ENCODE measurements around the gene FAM222A. TPM values are rescaled to one million over a fixed set of nuclear protein-coding genes. Genes with fewer than 3 reads are reported as not detected.

FAM222A gene
- total RNA-seq, 1 experiment from 2014 or later: 3.1 TPM

DNA sequence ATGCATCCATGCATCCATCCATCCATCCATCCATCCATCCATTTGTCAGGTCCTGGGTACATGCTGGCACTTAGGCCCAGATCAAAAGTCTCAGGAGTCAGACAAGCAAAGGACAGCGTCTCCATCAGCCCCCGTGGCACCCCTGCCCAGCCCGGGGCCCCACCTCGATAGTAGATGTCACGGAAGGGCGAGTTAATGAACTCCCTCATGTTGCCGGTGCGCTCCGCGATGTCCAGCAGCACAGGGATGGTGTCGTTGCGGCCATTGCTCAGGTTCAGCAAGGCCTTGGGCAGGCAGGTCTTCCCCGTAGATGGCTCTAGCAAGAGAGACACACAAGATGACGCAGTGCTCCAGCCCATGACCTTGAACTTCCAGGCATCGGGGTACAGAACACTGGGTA, 89.2 kb downstream of the FAM222A start:
- Histone ChIP-seq H4K20me1 (ENCODE audit: insufficient read depth) (no peaks in the 10 kb centered on the region), H3K4me2 (no peak overlapping the region), H3K4me1 (replicated peaks; ENCODE audit: insufficient read depth) (no peaks in the 10 kb centered on the region), H3K4me3 (no peak overlapping the region), H3K36me3 (ENCODE audit: low read depth) (no peaks in the 10 kb centered on the region), H2AFZ (no peak overlapping the region), H3K27ac (no peak overlapping the region), H3K9me3 (ENCODE audit: insufficient read depth, low read depth) (no peaks in the 10 kb centered on the region), H3F3A (ENCODE audit: insufficient read depth, low read depth) (no peaks in the 10 kb centered on the region), H3K79me2 (ENCODE audit: low read depth) (no peaks in the 10 kb centered on the region), H3K9me2 (ENCODE audit: insufficient read depth) (no peaks in the 10 kb centered on the region), H3K27me3 (ENCODE audit: insufficient read depth, low read depth) (no peaks in the 10 kb centered on the region)
- POLR2A ChIA-PET (ENCODE audit: unreplicated experiment): no interaction called here
- TF ChIP-seq, protein P1, sequence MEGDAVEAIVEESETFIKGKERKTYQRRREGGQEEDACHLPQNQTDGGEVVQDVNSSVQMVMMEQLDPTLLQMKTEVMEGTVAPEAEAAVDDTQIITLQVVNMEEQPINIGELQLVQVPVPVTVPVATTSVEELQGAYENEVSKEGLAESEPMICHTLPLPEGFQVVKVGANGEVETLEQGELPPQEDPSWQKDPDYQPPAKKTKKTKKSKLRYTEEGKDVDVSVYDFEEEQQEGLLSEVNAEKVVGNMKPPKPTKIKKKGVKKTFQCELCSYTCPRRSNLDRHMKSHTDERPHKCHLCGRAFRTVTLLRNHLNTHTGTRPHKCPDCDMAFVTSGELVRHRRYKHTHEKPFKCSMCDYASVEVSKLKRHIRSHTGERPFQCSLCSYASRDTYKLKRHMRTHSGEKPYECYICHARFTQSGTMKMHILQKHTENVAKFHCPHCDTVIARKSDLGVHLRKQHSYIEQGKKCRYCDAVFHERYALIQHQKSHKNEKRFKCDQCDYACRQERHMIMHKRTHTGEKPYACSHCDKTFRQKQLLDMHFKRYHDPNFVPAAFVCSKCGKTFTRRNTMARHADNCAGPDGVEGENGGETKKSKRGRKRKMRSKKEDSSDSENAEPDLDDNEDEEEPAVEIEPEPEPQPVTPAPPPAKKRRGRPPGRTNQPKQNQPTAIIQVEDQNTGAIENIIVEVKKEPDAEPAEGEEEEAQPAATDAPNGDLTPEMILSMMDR (conservative IDR thresholded peaks at IDR 0.05): no peak
- no peak for TF ChIP-seq EZH2 (IDR thresholded peaks at IDR 0.05; ENCODE audit: low read depth)
- BruUV-seq (replicated peaks): no TSS peak
- CTCF ChIA-PET: no interaction called here
- intact Hi-C loops (cut with micrococcal nuclease; ENCODE audit: unreplicated experiment): no loop called here
- DNase-seq: no peak

DNA sequence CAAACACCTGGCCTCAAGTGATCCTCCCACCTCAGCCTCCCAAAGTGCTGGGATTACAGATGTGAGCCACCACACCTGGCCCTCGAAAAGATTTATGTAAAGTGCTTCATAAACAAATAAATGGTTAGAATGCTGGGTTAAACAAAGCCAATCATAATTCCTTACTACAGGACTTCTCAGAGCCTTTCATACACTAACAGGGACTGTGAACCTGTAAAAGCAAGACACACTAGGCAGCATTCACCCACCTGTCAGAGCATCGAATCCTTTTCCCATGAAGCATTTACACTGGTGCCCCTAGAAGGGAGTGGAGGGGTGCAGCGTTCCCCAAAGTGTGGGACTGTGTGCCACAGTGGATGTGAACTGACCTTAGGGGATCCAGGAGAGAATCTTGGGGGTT, 90.1 kb downstream of the FAM222A start:
- H3K27ac ChIP-seq: no peak overlapping the region
- DNase-seq: no peak
- TF ChIP-seq, protein P1 (conservative IDR thresholded peaks at IDR 0.05): no peak
- no peak for TF ChIP-seq EZH2 (IDR thresholded peaks at IDR 0.05; ENCODE audit: low read depth)
- no TSS peak for BruUV-seq (replicated peaks)
- no peaks in the 10 kb centered on the region for H3K9me2 ChIP-seq (ENCODE audit: insufficient read depth)
- H2AFZ ChIP-seq: no peak overlapping the region
- intact Hi-C loops (cut with micrococcal nuclease; ENCODE audit: unreplicated experiment): no loop called here
- ChIA-PET CTCF (interaction anchor here (0.6 to 2.8 kb wide), 3 partner anchors 14 to 911 kb away, joined by 3 to 23 read pairs (median 3); no protein-coding TSS in a partner anchor), POLR2A (ENCODE audit: unreplicated experiment) (no interaction called here)
- no peaks in the 10 kb centered on the region for H3F3A ChIP-seq (ENCODE audit: insufficient read depth, low read depth)
- H3K27me3 ChIP-seq (ENCODE audit: insufficient read depth, low read depth): no peaks in the 10 kb centered on the region
- H3K79me2 ChIP-seq (ENCODE audit: low read depth): no peaks in the 10 kb centered on the region
- no peak overlapping the region for H3K4me2 ChIP-seq
- no peaks in the 10 kb centered on the region for H3K36me3 ChIP-seq (ENCODE audit: low read depth)
- no peaks in the 10 kb centered on the region for H4K20me1 ChIP-seq (ENCODE audit: insufficient read depth)
- no peak overlapping the region for H3K4me3 ChIP-seq
- H3K9me3 ChIP-seq (ENCODE audit: insufficient read depth, low read depth): no peaks in the 10 kb centered on the region
- H3K4me1 ChIP-seq (replicated peaks; ENCODE audit: insufficient read depth): no peaks in the 10 kb centered on the region

DNA sequence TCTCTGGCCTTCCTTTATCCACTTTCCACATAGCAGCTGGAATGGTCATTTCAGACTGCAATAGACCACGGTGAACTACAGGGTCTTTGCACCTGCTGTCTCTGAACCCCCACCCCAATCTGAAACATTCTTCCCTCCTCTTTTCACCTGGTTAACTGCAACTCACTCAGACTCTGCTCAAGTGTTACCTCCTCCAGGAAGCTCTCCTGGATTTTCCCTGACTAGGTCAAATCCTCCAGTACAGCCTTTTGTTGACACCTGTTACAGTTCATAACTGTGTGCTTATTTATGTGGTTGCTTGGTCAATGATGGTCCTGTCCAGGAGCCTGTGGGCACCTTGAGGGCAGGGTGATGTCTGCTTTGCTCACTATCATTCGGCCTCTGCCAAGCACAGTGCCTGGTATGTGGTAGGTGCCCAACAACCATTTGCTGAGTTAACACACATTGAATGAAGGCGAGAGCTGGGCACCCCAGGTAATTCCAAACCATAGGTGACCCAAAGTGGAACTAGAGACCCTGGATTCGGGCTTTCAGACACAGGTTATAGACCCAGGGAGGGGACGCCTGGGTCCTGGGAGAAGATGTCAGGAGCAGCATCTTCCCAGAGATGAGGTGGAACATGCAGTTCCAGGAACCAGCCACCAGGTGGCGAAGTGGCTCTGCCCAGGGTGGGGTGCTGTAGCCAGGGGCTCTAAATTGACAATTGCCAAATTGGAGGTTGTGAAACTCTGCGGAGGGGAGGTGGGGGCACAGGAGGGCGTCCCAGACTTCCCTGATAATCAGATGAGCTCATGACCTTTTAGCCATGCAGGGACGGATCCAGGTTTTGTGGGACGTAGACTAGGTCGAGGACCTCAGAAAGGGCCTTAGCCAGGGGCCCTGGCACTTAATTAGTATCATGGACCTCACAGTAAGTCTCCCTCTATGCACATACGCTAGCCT, 91.5 kb downstream of the FAM222A start:
- DNase-seq: peak; percentile 48 to 59
- ChIA-PET POLR2A (ENCODE audit: unreplicated experiment) (interaction anchor here (0.6 kb wide), 1 partner anchor 194 kb away, joined by 3 read pairs; no protein-coding TSS in a partner anchor), CTCF (interaction anchor here (2.8 kb wide), 1 partner anchor 40 kb away, joined by 23 read pairs; no protein-coding TSS in a partner anchor)
- no peaks in the 10 kb centered on the region for H3K9me2 ChIP-seq (ENCODE audit: insufficient read depth)
- no peaks in the 10 kb centered on the region for H3K4me1 ChIP-seq (replicated peaks; ENCODE audit: insufficient read depth)
- TF ChIP-seq, protein P1 (conservative IDR thresholded peaks at IDR 0.05): peak; percentile 98
- TF ChIP-seq EZH2 (IDR thresholded peaks at IDR 0.05; ENCODE audit: low read depth): no peak
- no peaks in the 10 kb centered on the region for H3F3A ChIP-seq (ENCODE audit: insufficient read depth, low read depth)
- no peak overlapping the region for H3K4me2 ChIP-seq
- BruUV-seq (replicated peaks): no TSS peak
- no peak overlapping the region for H3K27ac ChIP-seq
- H3K27me3 ChIP-seq (ENCODE audit: insufficient read depth, low read depth): no peaks in the 10 kb centered on the region
- no peaks in the 10 kb centered on the region for H3K9me3 ChIP-seq (ENCODE audit: insufficient read depth, low read depth)
- H3K36me3 ChIP-seq (ENCODE audit: low read depth): no peaks in the 10 kb centered on the region
- H4K20me1 ChIP-seq (ENCODE audit: insufficient read depth): no peaks in the 10 kb centered on the region
- H3K79me2 ChIP-seq (ENCODE audit: low read depth): no peaks in the 10 kb centered on the region
- intact Hi-C loops (cut with micrococcal nuclease; ENCODE audit: unreplicated experiment): loop anchor here (1.0 kb wide), 2 partner anchors 40 to 75 kb away; partner anchors contain the start of gene GLTP
- no peak overlapping the region for H2AFZ ChIP-seq
- no peak overlapping the region for H3K4me3 ChIP-seq

Data from PC-9 (cell line).